Measurements from ENCODE around the gene FBXO9.
A peak's percentile ranks its signal among the peaks of the same experiment; 100 is the strongest.

The FBXO9 gene

DNA sequence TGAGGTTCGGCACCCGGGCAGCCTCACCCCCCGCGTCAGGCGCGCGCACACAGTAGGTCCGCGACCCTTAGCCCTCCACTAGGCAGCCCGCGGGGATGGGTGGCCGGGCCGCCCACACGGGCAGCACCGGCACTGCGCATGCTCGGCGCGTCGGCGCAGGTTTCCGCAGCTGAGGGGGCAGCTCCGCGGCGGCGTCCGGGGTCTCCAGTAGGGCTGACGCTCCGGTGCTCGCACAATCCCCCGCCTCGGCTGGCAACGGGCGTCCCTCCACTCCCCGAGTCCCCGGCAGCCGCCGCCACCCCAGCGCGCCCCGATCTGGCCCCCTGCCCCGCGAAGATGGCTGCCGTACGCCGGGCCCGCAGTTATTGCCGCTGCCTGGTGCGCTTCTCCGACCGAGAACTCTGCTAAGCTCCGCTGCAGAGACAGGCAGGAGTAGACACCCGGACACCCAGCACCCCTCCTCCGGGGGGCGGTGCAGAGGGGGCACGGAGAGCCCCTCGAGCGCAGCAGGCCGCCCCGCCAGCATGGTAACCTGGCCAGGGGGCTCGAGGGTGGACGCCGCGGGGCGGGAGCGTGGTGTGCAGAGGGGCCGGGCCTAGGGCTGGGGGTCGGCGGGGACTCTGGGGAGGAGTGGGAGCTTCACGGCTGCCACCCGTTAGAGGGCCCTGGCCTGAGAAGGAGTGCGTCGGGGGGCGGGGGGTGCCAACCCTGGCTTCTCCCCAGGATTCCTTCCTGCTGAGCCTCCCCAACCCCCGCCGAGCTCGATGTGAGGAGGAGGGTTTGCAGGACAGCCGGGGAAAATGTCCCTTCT is at the start of gene FBXO9:
FBXO9 (plus strand) TSS at position 139 of the 811 bp plus-strand sequence; CDS start at position 525, 386 bp downstream.
- DNase-seq: peak; percentile 25

DNA sequence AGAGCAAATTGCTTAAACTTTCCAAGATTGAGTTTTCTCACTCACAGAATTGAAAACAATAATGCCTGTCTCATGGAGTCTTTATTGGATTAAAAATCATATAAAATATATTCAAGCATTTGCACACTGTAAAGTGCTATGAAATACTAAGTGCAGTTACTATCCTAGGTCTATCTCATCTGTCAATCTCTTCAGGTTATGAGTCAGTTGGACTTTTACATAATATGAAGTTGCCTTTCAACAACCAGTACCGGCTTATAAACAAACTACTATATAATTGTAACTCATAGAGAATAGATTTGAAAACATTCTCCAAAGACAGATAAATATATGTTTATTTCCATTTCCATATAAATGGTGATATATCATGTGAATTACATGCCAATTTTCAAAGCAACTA is 49.7 kb upstream of the FBXO9 start:
- DNase-seq: no peak

DNA sequence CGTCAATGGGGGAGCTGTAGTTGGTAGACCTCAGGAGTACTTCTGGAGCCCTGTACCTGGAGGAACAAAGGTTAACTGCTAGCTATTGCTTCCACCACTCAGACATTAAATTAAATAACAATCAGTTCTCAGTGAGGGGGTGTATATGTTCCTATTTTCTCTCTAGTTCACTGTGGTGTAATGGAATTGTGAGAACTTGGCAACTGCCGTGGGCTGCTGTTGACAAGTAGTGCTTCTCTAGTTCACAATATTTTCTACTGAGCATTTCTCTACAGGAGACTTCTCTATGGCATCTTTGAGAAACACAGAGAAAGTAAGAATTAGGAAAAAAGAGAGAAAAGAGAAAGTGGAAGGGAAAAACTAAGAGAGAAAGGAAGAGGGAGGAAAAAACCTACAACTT is 46.8 kb upstream of the FBXO9 start:
- no peak for DNase-seq

DNA sequence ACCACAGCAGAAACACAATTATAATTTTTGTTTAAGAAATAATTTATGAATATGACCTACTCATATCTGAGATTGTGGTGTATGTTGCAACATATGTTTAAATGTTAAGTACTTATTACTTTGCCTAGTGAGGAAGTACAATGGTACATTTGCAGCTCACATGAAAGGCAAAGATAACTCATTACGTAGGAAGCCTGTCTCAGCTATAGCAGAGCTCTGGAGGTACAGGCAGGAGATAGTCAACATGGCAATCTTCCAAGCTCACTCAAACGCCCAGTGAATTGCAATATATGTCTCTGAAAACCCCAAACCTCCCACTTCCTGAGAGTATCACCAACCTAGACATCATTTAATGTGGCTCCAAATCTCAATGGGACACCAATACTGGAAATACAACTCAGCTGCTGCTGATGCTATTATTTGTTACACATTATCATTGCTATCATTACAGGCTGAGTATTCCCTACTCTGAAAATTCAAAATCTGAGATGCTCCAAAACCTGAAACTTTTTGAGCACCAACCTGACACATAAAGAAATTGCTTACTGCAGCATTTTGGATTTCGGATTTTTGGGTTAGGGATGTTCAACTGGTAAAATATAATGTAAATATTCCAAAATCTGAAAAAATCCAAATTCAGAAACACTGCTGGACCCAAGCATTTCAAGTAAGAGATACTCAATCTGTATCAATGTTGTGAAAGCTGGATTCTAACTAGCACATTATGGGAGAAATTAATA is 45.0 kb upstream of the FBXO9 start:
- no peak for DNase-seq

DNA sequence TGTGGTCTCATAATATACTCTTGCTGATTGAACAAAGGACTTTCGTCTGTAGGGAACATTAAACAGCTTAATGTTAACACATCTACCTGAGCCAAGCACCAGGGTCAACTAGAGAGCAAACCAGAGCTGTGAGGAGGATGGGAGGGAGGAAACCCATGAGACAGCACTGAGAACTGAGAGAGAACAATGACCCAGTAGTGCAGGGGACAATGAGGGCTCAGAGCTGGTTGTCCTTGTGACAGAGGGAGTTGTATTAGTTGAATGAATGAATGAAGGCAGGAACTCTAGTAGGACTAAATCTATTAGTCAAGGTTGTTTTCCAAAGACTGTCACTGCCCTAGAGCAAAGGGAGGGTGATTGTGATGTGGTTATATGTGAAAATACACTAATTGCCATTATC is 41.9 kb upstream of the FBXO9 start:
- DNase-seq: no peak

DNA sequence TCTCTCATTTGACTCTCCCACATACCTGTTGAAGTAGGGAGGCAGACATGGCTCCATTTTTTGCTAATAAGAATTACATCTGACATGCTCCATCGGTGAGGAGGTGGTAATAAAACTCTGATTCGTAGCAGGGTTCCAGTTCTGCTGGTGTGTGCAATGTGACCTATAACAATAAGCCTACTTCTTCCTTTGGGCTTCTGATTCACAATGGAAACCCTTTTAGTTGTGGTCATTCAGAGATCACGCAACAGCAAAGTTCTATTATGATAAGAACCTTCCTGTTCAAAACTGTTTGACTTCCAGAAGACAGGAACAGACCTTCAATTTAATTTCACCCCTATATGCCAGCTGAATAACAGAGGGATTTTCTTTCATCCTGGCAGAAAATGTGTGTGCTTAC is 38.7 kb upstream of the FBXO9 start:
- DNase-seq: no peak

DNA sequence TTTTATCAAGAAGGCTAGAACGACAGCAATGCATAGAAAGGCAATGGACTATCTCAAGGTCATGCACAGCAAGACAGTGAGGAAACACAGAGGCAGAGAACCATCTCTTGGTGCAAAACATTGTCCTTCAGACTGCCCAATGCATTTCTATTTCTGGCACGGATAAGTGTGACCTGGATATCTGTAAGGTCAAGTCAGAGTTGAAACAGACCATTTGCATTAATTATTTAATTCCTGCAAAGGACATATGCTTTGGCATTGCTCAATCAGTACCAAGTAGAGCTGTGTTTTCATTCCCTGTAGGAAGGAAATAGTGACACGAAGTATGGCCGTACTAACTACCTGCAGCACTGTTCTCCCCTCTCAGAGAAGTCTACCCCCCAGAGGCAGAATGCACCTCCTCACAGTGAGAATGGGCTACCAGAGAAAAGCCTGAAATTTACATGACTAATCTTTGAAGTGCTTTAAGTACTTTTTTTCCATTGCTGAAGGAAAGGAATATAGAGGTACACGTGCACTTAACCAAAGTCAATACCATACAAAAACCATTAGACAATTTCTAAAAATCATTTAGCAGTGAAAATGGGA is 38.0 kb upstream of the FBXO9 start:
- no peak for DNase-seq

DNA sequence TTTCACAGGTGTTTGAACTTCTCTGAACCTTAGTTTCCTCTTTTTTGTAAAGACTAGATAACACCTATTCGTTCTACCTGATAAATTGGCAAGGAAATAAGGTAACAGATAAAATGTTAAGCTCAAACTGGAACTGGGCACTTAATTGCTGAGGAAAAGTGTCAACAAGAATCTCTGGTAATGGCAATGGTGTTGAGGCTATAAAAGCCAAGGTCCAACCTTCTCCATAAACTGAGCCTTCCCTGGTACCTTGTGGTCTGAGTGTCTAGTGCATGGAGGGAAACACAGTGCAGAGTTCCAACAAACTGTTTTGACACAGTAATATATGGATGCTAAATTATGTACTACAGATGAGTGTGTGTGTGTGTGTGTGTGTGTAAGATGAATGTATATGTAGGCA is 36.7 kb upstream of the FBXO9 start:
- no peak for DNase-seq

DNA sequence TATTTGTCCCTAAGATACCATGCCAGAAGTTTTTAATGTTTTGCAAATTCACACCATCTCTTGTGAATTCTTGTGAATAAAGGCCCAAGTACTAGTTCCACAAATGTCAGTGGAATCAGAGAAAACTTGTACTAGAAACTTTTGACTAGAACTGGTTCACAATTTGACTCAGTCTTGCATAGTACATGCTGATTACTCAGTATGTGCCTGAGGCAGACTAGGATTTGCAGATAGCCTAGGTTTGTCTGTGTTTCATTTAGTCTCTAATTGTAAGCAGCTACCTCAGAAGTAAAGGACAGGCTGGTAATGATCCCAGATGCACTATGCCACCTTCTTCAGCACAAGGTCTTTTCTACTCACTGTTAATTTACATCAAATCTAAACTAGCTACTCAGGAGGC is 35.9 kb upstream of the FBXO9 start:
- DNase-seq: no peak

DNA sequence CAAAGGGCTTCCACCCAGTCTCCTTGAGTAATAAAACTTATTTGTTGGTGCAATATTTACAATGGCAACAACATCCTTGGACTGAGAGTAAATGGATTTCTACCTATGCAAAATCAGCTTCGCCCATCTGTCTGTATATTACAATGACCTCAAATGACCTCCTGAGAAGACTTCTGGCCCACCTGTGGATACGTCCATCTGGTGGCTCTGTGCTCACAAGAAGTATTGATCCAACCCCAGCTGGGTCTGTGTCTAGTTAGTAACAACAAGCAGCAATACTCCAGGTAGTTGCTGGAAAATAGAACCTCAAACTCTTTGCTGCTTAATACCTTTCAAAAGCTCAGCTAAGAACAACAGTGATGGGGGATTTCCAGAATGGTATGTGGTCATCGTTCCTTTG is 35.4 kb upstream of the FBXO9 start:
- no peak for DNase-seq

DNA sequence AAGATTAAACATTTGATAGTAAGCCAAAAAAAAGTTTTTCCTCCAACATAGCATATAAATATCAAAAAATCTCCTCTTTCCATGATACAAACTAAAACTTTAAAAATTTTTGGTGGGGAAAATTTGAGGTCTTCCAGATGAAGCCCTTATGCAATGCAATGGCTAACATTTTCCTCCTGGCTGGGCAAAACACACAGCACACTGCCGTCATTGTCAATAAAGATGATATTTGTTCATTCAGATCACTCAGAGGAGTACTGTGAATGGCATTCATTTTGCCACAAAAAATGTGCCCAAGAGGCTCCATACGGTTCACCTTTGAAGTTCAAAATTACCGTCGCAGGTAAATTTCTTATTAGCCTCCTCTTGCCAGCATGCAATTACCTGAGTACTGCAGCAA is 33.9 kb upstream of the FBXO9 start:
- DNase-seq: no peak

DNA sequence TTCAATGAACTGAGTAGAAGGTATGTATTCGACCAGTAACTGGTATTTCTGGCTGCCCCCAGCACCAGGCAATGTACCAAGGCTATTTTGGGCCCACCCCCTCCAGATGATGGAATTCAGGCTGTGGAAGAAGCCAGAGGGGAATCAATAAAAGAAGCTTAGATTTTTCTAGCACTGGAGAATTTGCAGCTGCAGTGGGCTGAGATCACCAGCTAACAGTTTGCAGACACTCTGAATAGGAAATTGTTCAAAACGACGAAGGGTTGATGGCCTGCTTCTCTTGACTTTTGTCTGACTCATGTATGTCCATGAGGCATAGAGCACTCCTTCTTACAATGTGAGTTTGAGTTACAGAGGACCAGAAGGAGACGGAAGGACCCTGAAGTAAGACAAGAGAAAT is 32.4 kb upstream of the FBXO9 start:
- DNase-seq: no peak

DNA sequence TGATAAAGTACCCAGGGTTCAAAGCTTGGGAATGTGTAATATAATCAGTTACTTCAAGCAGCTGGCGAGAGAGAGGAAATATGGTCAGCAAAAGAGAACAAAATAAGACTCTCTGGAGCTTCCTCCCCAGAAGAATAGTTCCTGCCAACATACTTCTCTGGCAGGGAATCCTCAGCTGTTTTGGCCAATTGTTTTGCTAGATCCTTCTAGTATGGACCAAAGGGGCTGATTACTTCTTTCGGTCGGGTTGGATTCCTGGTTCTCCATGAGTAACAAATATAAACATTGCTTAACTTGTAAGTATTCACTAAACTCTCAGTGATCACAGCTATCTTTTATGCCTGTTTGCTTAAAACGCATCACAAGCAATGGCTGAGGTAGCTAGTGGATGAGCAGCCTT is 31.4 kb upstream of the FBXO9 start:
- DNase-seq: no peak

DNA sequence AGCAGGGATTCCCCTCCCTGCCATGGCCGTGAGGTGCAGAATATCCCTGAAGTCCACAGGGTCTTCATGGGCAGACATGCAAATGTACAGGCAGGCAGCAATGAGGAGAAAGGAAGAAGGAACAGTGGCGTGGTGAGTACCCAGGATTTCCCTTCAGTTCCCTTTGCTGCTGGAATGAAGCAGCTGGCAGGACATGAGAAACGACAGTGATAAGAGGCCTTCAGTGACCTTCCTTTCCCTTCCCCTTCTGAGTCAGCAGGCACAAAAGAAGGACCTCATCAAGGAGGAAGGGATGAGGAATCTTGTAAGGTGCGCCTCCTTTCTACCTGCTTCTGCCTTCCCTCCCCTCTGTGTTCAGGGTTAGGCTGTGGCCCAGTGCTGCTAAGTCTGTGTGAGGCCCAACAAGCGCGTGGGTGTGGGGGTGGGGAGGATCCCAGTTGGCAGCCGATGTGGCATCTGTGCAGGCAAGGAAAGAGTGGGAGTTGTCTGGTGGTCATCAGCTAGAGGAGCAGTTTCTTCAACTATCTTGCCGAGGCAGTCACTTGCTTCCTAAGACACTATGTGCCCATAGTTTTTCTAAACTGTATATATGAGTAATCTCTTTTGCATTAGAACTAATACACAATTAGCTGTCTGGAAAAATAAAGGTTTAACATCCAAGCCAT is 29.5 kb upstream of the FBXO9 start:
- no peak for DNase-seq

DNA sequence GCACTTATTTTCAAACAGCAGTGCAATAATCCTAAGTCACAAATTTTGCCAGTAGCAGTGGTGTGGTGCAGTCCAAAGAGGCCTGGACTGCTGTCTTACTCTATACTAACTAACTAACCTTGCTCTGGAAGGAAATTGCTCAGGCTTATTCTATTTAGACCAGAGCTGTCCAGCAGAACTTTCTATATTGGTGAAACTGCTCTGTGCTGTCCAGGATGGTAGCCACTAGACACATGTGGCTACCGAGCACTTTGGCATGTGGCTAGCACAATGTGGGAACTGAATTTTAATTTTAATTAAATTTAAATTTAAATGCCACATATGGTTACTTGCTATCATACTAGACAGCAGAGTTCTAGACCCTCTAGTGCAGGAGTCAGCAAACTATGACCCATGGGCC is 27.1 kb upstream of the FBXO9 start:
- DNase-seq: no peak

DNA sequence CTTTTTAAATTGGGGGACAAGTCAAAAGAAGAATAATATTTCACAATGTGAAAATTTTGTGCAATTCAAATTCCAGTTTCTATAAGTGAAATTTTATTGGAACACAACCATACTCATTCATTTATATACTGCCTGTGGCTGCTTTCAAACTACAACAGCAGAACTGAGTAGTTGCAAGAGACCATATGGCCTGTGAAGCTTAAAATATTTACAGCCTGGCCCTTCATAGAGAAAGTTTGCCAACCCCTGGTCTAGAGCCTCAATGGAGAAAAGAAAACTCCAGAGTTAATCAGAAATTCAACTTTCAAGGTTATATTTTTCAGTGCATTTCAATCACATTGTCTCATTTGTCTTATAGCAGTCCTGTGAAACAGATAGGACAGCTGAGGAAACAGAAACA is 26.6 kb upstream of the FBXO9 start:
- DNase-seq: no peak

DNA sequence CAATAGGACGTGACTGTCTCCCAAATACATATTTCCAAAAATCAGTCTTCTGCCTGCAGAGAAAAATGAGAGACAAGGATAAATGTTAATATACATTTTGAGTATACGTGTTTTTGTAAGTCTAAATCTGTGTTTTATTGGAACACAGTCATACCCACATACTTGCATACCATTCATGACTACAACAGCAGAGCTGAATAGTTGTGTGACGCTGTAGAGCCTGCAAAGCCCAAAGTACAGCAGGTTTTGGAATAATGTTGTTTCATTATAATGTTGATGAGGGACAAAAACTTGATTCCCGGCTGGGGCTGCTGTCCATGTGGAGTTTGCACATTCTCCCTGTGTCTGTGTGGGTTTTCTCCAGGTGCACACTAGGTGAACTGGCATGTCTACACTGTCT is 23.8 kb upstream of the FBXO9 start:
- no peak for DNase-seq

DNA sequence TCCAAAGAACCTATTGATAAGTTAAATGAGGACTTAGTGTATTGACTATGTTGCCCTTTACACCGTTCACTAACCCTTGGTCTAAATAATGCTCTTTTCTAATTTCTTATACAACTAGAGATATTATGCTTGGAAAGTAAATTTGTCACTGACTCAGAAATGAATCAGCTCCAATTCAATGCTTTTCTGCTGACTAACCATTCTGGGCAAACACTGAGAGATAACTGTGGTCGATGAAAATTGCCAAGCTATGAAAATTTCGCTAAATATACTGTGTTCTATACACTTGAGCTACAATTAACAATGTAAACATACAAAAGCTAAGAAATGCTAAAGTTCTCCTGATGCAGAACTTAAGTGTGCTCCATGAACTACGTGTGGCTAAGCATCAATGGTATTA is 23.1 kb upstream of the FBXO9 start:
- DNase-seq: no peak

DNA sequence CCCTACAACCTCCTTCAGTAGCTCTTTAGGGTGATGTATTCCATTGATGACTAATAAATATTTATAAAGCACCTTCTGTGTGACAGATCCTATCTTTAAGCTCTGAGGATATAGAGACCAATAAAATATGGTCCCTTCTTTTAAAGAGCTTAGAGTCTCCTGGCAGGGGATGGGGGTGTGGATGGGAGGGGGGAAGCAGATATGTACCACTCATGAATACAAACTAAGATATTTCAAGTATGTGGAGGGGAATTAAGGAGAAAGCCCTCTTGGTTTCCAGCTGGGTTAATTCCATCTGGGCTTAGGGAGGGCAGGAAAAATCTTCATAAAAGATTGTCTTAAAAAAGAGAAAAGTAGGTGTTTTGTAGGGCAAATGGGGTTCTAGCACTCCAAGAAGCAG is 21.6 kb upstream of the FBXO9 start:
- no peak for DNase-seq

DNA sequence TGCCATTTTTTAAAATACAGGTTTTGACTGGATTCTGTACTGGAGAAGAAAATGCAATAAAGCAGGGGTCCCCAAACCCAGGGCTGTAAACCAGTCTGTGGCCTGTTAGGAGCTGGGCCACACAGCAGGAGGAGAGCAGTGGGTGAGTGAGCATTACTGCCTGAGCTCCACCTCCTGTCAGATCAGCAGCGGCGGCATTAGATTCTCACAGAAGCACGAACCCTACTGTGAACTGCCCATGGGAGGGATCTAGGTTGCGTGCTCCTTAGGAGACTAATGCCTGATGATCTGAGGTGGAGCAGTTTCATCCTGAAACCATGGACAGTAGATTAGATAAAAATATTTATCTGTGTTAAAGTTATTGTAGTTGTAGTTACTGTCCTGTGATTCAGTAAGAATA is 21.1 kb upstream of the FBXO9 start:
- DNase-seq: no peak

DNA sequence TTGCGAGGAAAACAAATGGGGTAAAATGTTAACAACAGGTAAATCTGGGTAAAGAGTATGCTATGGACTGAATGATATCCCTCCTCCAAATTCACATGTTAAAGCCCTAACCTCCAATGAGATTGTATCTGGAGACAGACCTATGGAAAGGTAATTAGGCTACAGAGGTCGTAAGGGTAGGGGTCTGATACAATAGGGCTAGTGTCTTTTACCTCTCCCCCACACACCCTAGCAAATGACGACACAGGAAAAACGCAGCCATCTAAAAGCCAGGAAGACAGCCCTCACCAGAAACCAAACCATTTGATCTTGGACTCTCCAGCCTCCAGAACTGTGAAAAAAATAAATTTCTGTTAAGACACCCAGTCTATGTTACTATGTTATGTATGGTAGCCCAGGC is 20.6 kb upstream of the FBXO9 start:
- DNase-seq: no peak

DNA sequence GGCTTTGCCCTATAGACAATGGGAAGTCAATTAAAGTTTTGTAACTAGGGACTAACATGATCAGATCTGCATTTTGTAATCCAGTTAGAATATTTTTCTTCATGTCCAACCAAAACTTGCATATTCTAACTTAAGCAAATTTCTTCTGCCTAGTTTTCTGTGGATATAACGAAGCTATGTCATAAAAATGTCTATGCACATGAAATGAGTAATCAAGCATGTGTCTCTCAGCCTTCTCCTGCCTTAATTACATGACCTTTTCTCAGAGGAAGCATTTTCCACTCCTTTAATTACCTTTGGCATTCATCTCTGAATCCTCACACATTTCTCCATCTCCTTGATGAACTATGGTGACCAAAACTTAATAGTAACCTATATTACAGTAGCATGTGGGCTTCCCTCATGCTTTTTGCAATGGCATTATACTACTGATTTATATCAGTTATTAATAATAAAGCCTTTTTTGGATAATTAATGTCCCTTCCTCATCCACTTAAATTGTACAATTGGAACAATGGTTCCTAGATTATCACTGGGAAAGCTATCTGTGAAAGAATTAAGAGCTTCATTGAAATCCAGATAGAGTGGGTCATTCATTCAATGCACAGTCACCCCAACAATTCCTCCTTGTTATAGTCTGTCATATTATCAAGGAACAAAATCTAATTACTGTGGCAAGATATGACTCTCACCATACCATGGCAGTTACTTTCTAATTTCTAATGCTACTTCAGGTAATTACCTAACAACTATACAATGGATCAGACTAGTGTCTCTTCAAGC is 19.1 kb upstream of the FBXO9 start:
- DNase-seq: no peak
